CD4-positive, alpha-beta T cell treated with Interleukin-12 subunit alpha and Interleukin-12 subunit beta, for 1 hour (primary cell): ENCODE data around the gene ICA1L.

Experiments
- DNase-seq: peaks from one replicate; pipeline ENCODE4 v3.0.0-alpha.2; 2020

The ICA1L gene

GRCh38 chr2:202780514-202781021 lies 91.0 kb downstream of the ICA1L start:
- DNase-seq, result no peak

- DNase-seq, result no peak
Observed at GRCh38 chr2:202778217-202778616, 93.3 kb downstream of the ICA1L start.

GRCh38 chr2:202774104-202774503 lies 97.5 kb downstream of the ICA1L start:
- DNase-seq, result no peak

DNA sequence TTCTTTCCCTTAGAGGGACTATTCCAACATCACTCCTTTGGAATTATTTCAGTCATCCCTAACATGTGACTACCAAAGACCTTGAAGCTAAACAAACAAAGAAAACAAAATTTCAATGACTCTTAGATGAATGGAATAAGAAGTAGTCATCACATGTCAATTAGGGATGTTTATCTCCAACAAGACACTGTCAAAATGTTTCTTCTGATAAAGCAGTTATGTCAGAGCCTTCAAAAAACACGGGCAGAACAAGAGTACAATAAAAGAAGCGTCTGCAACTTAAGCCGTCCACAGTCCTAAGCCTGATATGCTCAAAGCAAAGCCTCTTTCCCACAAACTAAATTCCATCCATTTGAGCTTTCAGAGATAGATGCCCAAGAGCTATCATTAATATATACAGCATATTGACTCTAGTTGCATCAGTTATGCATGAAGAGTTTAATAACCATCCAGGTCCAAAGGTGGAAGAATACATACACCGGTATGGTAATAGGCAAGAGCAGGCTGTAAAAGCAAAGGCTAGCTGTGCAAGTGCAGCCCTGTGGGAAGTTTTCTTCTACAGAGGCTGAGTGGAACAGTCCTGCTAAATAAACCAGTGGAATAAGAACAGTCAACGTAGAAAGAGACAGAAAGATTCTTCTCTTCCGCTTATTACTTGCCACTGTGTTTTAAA lies 98.1 kb downstream of the ICA1L start:
- DNase-seq, result no peak

DNA sequence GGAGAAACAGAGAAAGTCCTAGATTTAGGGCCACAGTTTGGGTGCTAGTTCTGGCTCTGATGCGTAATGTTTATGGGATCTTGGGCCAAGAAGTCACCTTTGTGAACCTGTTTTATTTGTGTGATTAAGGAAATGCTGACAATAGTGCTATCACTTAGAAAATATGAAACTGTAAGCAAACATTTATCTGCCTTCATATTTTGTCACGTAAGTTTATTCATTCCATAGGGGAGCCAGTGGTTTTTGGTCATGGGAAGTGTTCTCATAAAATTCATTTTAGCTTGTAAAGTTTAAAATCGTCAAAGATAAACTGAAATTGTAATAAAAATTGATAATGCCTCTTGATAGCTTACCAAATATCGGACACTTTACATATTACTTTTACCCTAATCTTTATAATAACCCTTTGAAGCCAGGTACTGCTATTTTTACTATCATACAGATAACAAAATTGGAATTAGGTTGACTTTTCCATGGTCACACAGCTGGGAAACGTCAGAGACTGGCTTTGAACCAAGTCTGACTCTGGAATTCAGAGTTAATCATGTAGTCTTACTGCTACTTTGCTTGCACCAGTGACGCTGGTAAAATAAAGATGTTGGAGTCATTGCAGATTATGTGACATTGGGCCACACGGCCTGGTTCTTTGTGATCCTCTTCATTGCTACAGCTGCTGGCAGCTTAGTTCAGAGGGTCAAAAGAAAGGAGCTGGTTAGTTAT lies 99.7 kb downstream of the ICA1L start:
- no peak for DNase-seq

- DNase-seq, result no peak
Observed at GRCh38 chr2:202771336-202771735, 100.2 kb downstream of the ICA1L start.

DNA sequence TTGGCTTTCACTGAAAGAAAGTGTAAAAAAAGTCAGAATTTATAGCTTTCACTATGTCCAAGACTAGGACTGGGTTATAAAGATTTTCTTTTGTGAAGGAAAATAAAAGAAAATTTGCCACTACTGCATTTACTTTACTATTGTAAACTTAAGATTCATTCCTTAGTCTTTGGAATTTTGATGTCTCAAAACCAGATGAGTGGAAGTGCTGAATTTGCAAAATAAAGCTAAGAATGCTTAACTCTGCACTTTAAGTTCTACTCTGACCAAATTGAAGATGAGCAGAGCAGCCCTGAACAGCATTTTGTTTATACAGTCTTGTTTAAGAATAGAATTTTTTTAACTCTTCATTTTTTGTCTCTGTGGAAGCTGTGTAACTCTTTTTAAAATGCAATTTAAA lies 102.4 kb downstream of the ICA1L start:
- no peak for DNase-seq

- no peak for DNase-seq
Observed at GRCh38 chr2:202768273-202768672, 103.3 kb downstream of the ICA1L start.

- DNase-seq, result no peak
Observed at GRCh38 chr2:202765436-202765835, 106.1 kb downstream of the ICA1L start.

DNA sequence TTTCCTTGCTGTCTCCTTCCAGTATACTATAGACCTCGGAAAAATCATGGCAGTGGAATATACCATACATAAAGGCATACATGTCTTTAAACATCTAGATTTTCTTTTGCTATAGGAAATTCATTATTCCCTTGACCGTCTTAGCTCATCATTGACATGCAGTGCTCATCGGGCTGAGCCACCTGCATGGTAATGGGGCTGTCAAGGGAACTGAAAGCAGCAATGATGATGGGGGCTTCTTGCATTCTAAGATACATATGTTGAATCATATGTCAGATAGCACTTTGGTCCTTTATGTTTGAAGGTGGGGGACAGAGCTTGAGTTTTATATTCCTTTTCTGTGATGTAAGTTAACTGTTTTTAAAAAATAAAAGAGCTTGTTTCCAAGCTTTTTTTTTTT lies 106.6 kb downstream of the ICA1L start:
- DNase-seq, result no peak

DNA sequence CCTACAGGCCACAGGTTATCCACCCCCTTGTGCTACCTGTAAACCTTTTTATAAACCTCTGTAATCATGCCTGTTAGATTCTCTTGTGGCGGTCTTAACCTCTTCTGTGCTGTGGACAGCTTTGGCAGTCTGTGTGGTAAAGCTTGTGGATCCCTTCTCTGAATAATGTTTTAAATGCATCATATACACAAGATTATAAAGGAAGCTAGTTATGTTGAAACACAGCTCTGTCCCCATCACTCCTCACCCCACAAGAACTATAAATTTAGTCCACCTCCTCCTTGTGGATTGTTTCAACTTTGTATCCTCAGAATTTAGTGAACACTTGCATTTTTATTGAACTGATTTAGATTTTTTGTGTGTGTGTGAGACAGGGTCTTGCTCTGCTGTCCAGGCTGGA lies 107.7 kb downstream of the ICA1L start:
- DNase-seq, result no peak

DNA sequence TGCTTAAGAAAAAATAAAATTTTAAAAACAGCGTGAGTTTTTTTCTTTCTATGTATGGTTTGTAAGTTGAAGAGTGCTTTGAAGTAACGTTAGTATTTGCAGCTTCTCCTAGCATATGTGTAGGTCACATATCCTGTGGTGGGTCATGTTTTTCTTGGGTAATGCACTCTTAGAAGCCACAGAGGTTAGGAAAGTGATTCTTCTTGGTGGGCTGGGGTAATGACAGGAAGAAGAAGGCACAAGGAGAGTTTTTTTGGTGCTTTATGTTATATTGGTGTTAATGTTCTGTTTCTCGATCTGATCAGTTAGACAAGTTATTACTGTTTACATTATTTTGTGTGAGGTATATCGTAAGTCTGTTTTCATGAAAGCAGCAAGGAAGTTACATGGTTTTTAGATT lies 109.0 kb downstream of the ICA1L start:
- peak; percentile 19 for DNase-seq

DNA sequence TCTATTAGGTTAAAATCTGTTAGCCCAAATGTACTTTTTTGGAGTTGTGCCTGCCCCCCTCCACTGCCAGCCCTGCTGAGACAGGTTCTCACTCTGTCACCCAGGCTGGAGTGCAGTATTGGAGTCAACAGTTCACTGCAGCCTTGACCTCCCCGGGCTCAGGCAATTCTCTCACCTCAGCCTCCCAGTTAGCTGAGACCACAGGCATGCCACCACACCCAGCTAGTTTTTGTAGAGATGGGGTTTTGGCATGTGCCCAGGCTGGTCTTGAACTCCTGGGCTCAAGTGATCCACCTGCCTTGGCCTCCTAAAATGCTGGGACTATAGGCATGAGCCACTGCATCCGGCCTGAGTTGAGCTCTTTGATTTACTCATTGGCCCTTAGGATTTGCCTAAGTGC lies 110.7 kb downstream of the ICA1L start:
- no peak for DNase-seq

DNA sequence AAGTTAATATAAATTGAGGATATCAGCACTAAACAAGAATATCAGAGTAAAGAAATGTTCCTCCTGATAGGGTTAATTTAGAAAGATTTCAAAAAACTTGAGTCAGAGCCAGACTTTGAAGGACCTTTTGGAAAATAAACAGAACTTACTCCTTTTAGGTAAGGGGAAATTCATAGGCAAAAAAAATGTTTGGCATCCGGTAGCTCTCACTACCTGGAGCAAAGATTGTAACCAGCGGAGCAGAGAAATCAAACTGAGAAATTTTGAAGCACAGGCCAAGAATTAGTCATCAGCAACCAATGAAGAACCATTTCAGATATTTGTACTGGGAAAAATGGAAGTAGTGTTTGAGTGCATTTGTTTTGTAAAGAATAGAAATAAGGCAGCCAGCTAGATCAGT lies 113.0 kb downstream of the ICA1L start:
- no peak for DNase-seq

- DNase-seq, result no peak
Observed at GRCh38 chr2:202758128-202758527, 113.4 kb downstream of the ICA1L start.

DNA sequence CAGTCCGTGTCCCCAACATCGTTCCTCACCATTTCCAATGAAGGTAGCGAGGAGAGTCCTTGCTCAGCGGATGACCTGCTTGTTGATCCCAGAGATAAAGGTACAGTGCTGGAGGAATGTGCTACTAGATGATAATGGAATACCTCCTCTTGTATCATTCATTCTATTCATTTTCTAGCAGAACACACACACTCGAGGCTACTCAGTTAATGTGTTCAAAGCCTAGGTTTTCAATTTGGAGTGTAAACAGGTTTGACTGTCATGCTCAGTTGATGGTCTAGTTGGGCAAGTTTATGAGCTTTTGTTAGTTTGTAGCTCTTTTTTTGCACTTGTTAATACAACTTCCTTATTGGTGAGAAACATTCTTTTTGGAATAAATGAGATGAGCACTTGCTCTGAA lies 114.2 kb downstream of the ICA1L start:
- DNase-seq, result no peak

DNA sequence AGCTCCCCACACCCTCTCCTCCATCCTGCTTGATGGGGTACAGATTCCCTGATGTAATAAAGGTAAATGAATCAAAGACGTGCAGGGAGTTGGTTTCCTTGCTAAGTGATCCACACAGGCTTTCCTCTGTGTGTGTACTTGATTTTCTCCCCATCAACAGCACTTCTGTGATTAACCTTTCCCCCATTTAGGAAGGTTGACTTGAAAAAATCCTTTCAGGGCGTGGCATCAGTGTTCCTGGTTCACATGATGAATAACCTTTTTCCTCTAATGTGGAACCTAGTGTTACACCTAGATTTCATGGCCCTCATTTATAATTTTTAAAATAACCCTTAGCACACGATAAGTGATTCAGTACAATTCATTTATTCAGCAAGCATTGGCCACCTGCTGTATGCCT lies 115.0 kb downstream of the ICA1L start:
- DNase-seq, result no peak

GRCh38 chr2:202754936-202755335 lies 116.6 kb downstream of the ICA1L start:
- DNase-seq, result no peak

DNA sequence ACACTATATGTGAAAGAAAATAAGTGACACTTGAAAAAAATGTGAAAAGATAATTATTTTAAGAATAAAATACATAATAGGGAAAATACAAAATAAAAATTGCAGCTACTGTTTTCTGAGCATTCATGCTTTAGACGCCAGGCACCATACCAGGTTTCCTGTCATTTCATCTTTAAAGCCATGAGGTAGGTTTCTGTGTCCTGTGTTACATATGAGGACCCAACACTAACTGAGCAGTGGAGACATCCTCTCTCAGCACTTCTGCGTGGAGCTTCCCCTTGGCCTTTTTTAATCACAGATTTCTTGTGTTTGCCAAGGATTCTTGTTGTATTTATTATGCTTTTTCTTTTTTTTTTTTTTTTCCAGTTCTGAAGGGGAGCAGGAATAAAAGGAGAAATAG lies 119.5 kb downstream of the ICA1L start:
- DNase-seq, result no peak

- no peak for DNase-seq
Observed at GRCh38 chr2:202750763-202751427, 120.7 kb downstream of the ICA1L start.

DNA sequence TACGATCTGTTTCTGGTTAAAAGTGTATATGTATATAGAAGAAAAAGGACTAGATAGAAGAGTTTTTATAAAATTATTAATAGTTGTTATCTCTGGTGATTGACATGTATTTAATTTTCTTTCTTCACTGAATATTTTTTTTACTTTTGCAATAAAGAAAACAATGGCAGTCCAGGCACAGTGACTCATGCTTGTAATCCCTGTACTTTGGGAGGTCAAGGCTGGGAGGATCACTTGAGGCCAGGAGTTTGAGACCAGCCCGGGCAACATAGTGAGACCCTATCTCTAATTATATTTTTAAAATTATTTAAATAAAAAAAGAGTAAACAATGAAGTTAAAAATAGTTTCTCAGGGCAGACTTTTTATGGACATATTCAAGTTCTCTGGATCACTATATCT lies 122.1 kb downstream of the ICA1L start:
- DNase-seq, result no peak

GRCh38 chr2:202743613-202744012 lies 128.0 kb downstream of the ICA1L start:
- DNase-seq, result no peak

GRCh38 chr2:202736826-202737225 lies 134.7 kb downstream of the ICA1L start:
- DNase-seq, result no peak

- DNase-seq, result no peak
Observed at GRCh38 chr2:202726070-202726469, 145.5 kb downstream of the ICA1L start.
